ENCODE data around the gene INS.
"Not testable (repeated sequence)": the region's sequence is repeated elsewhere in the genome, so short reads cannot be mapped to it uniquely, and the experiment has no call there.

The INS gene

DNA sequence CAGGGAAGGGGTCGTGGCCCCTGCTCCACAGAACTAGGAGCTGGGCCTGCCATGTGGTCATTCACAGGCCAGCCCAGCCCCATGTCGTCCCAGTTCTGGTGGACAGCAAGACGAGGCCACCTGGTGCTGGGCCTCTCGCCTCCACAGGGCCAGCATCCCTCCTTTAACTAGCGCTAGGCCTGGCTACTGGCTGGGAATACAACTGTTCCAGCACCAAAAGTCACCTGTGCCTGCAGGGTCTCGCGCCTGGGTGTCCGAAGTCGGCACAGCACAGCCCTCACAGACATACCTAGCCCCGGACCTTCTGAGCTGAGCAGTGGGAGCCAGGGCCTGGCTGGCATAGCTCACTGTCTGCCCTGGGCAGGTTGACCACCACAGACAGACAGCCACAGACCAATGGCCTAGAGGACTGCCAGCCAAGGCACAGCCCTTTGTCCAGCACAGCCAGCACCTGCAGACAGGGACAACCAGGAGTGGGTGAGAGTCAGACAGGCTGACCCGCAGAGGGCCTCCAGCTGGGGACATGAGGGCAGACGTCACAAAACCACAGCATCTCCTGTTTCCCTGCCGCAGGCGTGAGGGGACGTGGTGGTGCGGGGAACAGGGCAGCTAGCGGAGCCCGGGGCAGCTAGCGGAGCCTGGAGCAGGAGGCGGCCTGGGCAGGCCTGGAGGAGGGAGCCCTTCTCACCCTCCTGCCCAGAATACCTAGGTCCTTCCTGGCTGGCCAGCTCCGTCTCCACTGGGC, 37.8 kb upstream of the INS start:
- no peak for DNase-seq (ENCODE audit: low read depth in 2 of 2)

DNA sequence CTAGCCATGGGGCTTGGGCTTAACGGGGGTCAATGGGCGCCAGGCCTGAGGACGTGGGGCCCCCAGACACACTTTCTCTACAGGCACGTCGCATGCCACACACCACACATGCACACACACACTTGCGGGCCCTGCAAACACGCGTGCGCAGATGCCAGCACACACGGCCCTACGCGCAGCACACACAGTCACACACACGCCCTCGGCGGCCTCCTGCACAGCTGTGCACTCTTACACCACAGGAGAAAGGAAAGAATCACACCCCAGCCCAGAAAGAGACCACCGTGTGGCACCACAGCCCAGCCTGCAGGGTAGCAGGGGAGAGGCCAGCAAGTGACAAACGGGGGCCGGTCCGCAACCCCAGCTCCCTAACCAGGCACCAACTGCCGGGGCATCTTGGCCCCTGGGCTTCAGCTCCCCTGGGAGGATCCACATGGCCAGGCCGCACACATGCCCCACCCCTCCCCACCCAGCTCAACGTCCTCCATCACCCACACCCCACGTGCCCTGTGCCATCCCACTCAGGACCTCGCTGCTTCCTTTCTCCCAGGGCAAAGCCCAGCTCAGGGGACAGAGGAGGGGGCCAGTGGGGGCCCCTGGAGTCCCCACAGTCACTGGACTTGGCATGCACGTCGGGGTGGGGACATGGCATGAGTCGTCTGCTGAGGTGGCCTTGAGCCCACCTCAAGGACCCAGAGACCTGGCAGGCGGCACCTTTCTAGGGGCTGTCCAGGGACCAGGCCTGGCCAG, 36.9 kb upstream of the INS start:
- DNase-seq (ENCODE audit: low read depth in 2 of 2): no peak

DNA sequence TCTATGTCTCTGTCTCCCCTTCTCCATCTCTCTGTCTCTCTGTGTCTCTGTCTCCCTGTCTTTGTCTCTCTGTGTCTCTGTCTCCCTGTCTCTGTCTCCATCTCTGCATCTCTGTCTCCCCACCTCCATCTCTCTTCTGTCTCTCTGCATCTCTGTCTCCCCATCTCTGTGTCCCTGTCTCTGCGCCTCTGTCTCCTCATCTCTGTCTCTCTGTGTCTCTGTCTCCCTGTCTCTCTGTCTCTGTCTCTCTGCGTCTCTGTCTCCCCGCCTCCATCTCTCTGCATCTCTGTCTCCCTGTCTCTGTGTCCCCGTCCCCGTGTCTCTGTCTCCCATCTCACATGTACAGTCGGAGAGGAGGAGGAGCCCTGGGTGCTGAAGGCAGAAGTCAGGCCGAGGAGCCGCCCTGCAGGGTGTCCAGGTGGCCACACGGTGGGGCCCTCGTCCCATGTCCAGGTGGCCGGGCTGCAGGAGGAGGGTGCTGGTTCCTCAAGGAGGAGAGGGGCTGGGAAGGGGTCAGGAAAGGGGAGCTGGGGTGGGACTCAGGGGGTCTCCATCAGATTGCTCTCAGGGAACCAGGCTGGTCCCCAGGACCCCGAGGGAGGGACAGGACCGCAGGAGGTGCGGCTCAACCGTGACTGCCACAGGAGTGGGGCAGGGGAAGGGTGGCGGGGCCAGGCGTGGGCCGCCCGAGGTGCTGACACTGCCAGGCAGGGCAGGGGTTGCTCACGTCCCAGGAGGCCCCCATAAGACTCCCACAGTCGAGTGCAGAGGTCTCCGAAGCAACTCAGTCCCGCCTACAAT, 36.2 kb upstream of the INS start:
- peak; percentile 58 to 69 for DNase-seq (ENCODE audit: low read depth in 2 of 2)

DNA sequence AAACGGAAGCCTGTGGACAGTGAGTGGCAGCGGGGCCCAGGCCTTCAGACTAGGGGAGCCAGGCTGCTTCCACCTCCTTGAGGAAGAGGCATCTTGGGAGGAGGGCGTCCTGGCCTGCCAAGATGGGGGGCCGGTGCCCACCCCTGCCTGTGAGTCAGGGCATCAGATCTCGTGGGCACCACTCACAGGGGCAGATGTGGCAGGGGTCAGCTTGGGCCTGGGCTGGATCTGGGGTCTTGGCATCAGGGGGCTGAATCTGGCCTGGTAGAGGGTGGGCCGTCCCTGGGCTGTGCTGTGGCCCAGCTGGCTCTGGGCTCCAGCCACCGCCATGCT, 34.7 kb upstream of the INS start:
- DNase-seq (ENCODE audit: low read depth in 2 of 2): no peak

DNA sequence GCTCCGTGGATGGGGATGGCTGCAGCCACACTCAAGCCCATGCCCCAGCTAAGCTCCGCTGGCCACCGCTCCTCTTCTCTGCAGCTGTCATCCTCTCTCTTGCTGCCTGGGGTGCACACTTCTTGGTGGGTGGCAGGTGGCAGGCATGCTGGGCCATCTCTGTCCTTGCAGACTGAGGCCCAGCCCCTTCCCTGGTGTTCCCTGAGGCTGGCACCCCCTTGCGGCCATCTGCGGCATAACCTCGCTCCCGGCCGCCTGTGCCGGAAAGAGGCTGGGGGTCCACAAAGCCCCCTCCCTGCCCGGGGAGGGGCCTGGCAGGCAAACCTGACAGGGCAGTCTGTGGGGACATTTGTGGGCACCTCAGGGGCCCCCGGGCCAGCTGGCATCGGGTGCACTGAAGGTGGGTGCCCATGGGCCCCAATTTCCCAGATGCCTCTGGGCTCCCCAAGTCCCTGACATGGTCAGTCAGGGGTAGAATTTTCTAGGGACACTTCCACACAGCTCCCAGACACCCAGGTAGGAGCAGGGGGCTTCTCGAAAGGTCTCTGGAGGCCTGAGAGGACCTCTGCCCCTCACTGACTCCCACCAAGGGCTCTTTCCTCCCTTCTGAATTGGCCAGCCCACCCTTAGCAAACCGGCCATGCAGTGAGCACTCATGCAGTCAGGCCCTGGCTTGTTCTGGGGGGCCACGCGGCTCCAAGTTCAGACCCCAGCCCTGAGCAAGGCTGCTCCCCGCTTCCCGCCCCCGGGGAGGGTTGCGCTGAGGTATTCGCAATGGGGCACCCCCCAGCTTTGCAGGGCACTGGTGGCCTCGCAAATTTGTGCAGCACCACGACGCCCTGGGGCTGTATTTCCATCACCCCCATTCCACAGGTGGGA, 34.1 kb upstream of the INS start:
- DNase-seq (ENCODE audit: low read depth in 2 of 2): peak; percentile 36 to 56

DNA sequence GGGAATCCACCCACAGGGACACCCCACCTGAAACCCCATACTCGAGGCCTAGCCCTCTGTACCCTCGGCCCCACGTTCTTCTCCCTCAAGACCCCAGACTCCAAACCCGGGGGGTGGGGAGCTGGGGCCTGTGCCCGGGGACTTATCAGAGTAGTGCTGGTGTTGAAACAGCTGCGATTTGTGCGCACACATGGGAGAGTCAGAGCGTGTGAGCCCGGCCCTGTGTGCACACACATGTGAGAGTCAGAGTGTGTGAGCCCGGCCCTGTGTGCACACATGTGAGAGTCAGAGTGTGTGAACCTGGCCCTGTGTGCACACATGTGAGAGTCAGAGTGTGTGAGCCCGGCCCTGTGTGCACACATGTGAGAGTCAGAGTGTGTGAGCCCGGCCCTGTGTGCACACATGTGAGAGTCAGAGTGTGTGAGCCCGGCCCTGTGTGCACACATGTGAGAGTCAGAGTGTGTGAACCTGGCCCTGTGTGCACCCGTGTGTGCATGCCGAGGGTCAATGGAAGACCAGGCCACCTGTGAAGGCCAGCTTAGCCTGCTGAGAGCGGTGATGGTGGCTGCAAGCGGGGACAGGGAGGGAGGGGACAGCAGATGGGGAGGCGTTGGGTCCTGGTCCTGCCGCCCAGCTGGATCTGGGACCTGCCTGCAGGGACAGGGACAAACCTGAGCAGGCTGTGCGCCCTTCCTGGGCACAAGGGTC, 33.0 kb upstream of the INS start:
- DNase-seq (ENCODE audit: low read depth in 2 of 2): not testable (repeated sequence)

DNA sequence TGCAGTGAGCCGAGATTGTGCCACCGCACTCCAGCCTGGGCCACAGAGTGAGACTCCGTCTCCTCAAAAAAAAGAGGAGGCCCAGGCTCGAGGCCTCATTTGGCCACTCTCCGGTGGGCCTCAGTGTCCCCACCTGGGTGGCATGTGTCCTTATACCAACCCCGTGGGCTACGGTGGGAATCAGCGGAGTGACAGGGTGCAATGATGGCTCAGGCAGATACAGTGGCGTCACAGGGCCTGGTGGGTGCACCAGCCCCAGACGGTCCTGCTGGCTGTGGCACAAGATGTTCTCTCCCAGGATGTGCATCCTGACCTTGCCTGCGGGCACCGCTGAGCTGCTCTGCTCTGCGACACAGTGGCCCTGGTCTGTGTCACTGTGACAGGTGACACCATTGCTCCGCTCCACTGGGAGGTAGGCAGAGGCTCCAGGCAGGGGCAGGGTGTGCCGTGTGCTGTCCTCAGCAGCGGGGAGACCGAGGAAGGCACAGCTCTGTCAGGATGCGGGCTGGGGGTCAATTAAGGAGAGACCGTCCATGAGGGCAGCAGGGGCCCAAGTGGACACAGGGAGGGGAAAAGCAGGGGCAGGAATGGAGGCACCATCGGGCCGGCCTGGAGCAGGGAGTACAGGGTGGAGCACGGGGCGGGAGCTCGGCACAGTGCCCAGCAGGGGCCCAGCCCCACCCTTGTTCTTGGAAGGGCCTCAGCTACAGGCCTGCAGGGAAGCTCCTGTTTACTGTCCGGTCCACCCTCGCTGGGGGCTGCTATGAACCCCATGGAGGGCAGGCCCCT, 32.3 kb upstream of the INS start:
- no peak for DNase-seq (ENCODE audit: low read depth in 2 of 2)

DNA sequence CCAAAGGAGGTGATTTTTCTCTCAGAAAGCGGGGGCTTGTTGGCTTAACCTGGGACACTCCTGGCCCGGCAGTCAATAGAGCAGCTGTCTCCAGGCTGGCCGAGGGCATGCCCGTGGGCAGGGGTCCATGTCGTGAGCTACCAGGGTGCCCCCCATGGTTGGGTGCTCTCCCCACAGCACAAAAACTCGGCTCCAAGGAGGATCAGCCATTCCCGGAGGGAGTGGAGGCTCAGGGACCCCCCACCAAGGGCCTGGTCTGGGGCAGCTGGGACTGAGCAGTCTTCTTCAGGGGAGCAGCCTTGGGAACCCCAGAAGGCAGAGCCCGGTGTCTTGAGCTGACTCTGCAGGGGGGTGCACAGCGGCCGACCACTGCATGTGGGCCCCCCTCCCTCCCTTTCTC, 31.4 kb upstream of the INS start:
- DNase-seq (ENCODE audit: low read depth in 2 of 2): no peak

DNA sequence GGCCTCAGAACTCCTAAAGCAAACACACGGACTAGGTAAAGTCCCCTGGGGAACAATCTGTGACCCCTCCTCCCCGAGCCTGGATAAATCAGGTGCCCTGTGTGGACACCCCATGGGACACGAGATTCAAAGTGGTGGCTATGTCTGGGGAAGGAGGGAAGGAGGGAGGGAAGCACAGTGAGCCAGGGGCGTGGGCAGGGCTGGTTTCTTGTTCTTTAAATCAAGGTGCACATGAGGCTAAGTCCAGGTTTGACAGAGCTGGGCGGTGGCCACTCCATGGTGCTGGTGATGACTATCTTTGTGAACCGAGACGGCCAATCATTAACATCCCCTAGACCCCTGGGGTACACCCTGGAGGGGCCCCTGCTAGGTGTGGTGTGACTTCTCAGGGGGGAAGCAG, 30.9 kb upstream of the INS start:
- DNase-seq (ENCODE audit: low read depth in 2 of 2): no peak

DNA sequence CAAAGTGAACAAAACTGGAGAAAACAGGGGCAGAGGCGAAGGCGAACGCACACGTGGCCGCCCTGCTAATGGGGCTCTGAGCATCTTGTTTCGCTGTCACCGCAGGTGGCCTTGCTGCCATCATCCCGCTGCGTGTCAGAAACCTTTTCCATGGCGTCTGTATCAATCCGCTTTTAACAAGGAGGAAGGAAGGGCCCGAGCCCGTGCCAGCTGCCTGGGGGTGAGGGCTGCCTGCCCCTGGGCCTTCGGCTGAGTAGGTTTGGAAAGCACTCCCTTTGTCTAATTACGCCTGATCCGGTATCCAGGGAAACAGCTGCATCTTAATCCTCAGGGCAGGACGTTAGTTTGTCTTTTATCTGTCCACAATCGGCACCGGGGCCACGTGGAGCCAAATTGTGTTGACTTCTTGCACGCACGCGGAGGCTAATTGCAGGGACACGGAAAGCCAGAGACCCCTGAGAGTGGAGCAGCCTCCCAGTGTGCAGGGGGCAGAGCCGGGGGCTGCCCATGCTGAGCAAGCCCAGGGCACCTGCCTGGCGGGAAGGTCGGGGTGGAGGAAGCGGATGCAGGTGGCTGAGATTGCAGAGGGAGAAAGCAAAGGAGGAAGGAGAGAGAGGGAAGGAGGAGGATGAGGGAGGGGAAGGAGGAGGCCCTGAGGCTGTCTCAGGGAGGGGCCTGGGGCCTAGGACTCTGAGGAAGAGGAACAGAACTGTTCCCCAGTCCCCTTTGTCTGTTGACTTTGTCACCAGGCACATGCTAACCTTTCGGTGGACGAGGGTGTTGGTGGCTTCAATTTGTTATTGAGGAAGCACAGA, 29.9 kb upstream of the INS start:
- no peak for DNase-seq (ENCODE audit: low read depth in 2 of 2)

DNA sequence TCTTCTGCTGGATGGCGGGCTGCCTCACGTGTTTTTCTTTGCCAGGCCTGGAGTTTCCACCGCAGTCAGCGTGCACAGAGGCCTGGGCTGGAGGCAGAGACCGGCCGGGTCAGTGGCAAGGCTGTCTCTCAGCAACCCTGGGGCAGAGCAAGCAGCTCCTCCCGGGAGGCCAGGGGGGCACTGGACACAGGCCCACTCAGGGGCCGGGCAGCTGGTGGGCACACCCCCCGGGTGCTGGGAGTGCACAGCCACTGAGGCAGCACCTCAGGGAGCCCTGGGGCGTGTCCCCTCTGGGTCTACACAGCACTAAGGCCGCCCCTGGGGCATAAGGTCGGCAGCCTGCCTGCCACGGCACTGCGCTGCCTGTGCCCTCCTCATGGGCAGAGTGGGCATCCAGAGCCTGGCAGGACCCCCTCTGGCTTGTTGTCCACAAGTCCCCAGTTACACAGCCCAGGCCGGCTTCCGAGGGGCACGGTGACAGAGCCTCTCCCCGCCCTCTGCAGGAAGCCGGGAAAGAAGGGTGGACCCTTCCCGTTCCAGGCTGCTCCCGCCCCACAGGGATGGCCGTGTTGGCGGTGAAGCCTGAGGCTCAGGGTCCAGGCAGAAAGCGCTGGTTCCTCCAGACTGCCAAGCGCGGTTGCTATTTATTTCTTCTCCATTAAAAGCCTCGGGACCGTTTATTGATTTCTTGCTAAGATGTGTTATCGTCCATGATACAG, 29.1 kb upstream of the INS start:
- DNase-seq (ENCODE audit: low read depth in 2 of 2): no peak

DNA sequence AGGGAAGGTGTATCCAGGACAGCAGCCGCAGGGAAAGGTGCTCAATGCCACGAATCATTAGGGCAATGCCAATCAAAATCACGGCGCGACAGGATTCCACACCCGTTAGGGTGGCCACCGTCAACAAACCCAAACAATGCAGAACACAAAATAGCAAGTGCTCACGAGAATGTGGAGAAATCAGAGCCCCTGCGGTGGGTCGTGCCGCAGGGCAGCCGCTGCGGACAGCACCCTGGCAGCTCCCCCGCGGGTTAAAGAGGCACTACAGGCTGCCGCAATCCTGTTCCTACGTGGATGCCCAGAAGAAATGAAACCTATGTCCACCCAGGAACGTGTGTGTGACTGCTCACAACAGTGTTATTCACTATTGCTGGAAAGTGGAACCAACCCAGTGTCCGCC, 27.7 kb upstream of the INS start:
- no peak for DNase-seq (ENCODE audit: low read depth in 2 of 2)

DNA sequence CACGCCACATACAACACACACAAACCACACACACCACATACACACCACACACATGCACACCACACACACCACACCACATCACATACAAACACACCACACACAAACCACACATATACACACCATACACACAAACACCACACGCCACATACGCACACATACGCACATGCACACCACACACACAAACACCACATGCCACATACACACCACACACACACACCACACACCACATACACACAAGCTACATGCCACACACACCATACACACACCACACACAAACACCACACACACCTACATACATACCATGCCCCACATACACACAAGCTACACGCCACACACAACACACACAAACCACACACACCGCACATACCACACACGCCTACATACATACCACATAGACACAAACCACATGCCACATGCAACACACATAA, 26.3 kb upstream of the INS start:
- no peak for DNase-seq (ENCODE audit: low read depth in 2 of 2)

DNA sequence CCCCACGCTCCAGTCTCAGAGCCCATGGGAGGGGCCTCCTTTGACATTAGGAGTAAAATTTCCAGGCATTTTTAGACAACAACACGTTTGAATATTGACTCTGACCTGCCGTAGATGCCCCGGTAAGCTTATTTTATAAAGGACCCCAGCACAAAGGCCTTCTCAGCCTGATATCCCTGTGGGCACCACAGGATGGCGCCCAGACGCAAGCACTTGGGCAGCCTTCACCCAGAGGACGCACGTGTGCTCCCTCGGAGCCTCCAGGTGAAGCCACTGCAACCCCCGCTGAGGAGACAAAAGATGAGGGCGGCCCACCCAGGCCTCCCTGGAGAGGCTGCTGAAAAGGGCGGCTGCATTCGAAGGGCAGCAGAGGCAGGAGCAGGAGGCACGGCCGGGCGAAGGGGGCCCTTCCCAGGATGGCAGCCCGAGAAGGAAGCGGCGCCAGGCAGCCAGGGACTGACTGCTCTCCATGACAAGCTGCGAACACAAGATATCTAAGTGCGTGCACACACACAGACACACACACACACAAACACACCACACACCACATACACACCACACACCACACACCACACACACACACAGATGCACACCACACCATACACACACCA, 25.8 kb upstream of the INS start:
- peak; percentile 11 to 37 for DNase-seq (ENCODE audit: low read depth in 2 of 2)

DNA sequence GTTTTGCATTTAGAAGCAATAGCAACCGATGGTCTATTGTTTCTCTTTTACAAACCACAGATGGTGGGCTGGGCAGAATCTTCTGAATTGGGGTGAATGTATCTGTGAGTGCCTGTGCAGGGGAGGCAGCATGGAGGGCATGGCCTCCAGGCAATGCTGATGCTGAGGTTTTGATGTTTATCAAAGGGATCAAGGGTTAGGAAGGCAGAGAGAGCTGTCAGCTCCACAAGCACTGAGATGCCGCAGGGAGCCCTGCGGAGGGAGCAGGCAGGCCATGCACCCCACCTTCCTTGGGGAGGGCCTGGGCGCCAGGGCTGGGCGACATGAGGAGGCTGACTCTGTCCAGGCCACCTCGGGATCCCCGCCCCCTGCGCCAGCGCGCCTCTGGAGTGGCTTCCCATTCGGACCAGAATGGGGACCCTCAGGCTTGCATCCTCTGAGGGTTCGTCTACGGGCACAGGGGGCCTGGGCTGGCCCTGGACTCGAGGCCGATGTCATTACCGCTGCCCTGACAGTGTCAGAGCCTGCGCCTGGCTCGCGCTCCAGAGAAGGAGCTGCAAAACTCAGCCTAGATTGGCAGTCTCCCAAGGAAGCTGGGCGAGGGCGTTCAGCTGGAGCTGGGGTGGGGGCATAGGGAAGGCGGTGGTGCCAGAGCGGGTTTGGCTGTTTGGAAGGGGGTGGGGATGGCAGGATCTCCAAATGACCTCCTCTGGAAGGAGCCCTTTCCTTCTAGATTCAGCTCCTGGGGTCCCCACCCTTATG, 24.5 kb upstream of the INS start:
- DNase-seq (ENCODE audit: low read depth in 2 of 2): no peak

DNA sequence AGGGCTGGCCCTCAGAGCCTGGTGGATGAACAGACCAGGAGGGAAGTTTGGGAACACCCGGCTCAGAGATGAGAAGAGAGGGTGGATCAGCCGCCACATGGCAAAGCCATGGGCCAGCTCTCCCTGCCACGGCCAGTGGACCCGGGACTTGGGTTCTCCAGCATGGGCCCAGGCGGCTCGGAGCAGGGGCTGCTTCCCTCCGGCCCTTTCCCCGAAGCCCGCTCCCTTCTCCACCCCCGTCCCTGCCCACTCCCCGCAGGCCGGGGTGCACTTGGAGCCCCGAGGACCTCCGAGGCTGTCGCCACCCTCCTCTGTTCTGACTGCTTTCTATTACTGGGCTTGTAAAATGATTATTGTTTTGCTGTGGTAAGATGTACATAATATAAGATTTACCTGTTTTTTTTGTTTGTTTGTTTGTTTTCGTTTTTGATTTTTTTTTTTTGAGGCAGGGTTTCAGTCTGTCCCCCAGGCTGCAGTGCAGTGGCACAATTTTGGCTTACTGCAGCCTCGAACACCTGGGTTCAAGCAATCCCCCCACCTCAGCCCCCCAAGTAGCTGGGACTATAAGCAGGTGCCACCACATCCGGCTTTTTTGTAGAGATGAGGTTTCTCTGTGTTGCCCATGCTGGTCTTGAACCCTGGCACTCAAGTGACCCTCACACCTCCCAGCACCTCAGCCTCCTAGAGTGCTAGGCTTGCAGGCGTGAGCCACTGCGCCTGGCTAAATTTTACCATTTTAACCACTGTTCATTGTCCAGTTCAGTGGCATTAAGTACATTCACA, 21.9 kb upstream of the INS start:
- DNase-seq (ENCODE audit: low read depth in 2 of 2): no peak

DNA sequence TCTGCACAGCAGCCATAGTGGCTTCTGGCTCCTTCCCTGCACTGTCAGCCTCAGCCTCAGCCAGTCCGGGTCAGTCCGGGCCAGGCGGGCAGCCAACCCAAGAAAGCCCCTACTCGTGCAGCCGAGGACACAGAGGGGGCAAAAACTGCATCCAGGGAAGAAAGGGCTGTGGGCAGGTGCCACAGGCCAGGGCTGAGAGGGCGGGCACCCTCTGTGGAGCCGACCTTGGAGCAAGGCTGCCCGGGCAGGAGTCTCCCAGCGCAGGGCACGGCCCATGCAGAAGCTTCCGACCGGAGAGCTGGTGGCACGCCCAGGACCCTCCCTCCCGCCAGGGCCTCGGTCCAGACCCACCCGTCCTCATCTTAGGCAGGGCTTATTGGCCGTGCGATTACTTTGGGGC, 21.1 kb upstream of the INS start:
- no peak for DNase-seq (ENCODE audit: low read depth in 2 of 2)

Data from stimulated activated CD4-positive, alpha-beta T cell treated with anti-CD3 and anti-CD28 coated beads, Interleukin-1b, Interleukin-23, amount 100 ng/mL, for 4 hours (primary cell).